Fibroblast of lung (primary cell): ENCODE data around the gene SFXN3. TPM values are rescaled to one million over a fixed set of nuclear protein-coding genes. Genes with fewer than 3 reads are reported as not detected.

ENCODE experiments used
- DNase-seq, 2 donors: peaks; one replicate each; pipeline versions ENCODE4 v3.0.0 to v3.0.0-alpha.2; 2010; ENCODE audit warnings: low read depth in 2 of 2
- H2AFZ ChIP-seq: 2 replicates; pipeline ENCODE4 v1.5.1; 2012; ENCODE audit warnings: low read length, control low read depth, inconsistent platforms
- H3K27ac ChIP-seq: 2 replicates; pipeline ENCODE4 v1.5.1; 2011; ENCODE audit warnings: low read length, control low read depth; ENCODE audit not compliant: insufficient read depth
- H3K27me3 ChIP-seq: 2 replicates; pipeline ENCODE4 v1.5.1; 2011; ENCODE audit warnings: mild to moderate bottlenecking, low read length; ENCODE audit not compliant: control insufficient read depth, insufficient read depth
- H3K36me3 ChIP-seq: 2 replicates; pipeline ENCODE4 v1.5.1; 2011; ENCODE audit warnings: low read length; ENCODE audit not compliant: control insufficient read depth, insufficient read depth
- H3K4me1 ChIP-seq: 2 replicates; pipeline ENCODE4 v1.5.1; 2011; ENCODE audit warnings: low read length; ENCODE audit not compliant: control insufficient read depth, insufficient read depth; ENCODE audit errors: extremely low read depth
- H3K4me2 ChIP-seq: 2 replicates; pipeline ENCODE4 v1.5.1; 2011; ENCODE audit warnings: low read length, control low read depth; ENCODE audit not compliant: insufficient read depth; ENCODE audit errors: extremely low read depth
- H3K4me3 ChIP-seq, 4 experiments: fragments of 200-600 bp in 1 of 4; sonication (generic) in 1 of 4; replicated peaks in 1 of 4; 2 replicates each; pipeline ENCODE4 v1.5.1; 2011 to 2016; ENCODE audit warnings: low read length in 4 of 4, low read depth in 3 of 4, mild to moderate bottlenecking in 3 of 4, control low read depth in 2 of 4, inconsistent platforms in 1 of 4, mixed read lengths in 1 of 4; ENCODE audit not compliant: insufficient read depth in 1 of 4; ENCODE audit errors: control extremely low read depth in 1 of 4
- H3K79me2 ChIP-seq: 2 replicates; pipeline ENCODE4 v1.5.1; 2012; ENCODE audit warnings: mild to moderate bottlenecking, low read length, inconsistent platforms; ENCODE audit not compliant: control insufficient read depth, insufficient read depth
- H3K9ac ChIP-seq: 2 replicates; pipeline ENCODE4 v1.5.1; 2011; ENCODE audit warnings: mild to moderate bottlenecking, low read length, control low read depth; ENCODE audit not compliant: insufficient read depth
- H3K9me3 ChIP-seq: 2 replicates; pipeline ENCODE4 v1.5.1; 2012; ENCODE audit warnings: low read depth, low read length; ENCODE audit not compliant: control insufficient read depth, insufficient read depth
- H4K20me1 ChIP-seq: 2 replicates; pipeline ENCODE4 v1.5.1; 2011; ENCODE audit warnings: low read length; ENCODE audit not compliant: control insufficient read depth, insufficient read depth; ENCODE audit errors: extremely low read depth
- EZH2 ChIP-seq: IDR thresholded peaks from 2 replicates; pipeline ENCODE4 v1.5.1; 2012; ENCODE audit warnings: low read length, control low read depth, mild to moderate bottlenecking; ENCODE audit errors: missing control alignments
- polyA plus RNA-seq, 2 donors: library from polyadenylated mRNA; depleted of rRNA in 1 of 2; stranded (reverse) in 1 of 2; unstranded in 1 of 2; fragments of >200 nt; gene quantifications; 2 replicates each; pipeline ENCODE4 v1.2.1, GENCODE V29; 2011 to 2012; ENCODE audit warnings: missing spikeins in 1 of 2
- total RNA-seq: library from RNA; depleted of rRNA; stranded (reverse); fragments of >200 nt; gene quantifications from 2 replicates; pipeline ENCODE4 v1.2.1, GENCODE V29; 2014
- TF ChIP-seq, protein P1 (sequence below), 2 donors: IDR thresholded peaks in 1 of 2; conservative IDR thresholded peaks in 1 of 2; 1 replicate in 1 of 2; 2 replicates in 1 of 2; pipeline ENCODE4 v1.5.1; 2011 to 2012; ENCODE audit warnings: low read length in 2 of 2, control low read depth in 1 of 2, inconsistent platforms in 1 of 2, low read depth in 1 of 2, mild to moderate bottlenecking in 1 of 2

Gene SFXN3
- total and polyA plus RNA-seq, 2 donors (not counting 1 experiment from before 2014, with no cell fraction given), result 55.0 to 79.3 TPM

DNA sequence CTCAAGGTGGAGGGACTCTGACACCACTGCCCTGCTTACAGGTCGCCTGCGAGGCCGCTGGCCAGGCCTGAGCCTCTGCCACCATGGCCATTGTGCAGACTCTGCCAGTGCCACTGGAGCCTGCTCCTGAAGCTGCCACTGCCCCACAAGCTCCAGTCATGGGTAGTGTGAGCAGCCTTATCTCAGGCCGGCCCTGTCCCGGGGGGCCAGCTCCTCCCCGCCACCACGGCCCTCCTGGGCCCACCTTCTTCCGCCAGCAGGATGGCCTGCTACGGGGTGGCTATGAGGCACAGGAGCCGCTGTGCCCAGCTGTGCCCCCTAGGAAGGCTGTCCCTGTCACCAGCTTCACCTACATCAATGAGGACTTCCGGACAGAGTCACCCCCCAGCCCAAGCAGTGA lies 28.6 kb upstream of the SFXN3 start:
- Histone ChIP-seq H3K79me2 (peaks cover 52% of the 10 kb centered on the region), H3K27me3 (no peaks in the 10 kb centered on the region), H3K27ac (peak overlapping the region; percentile 99), H3K36me3 (peaks cover 42% of the 10 kb centered on the region), H4K20me1 (peaks cover 2% of the 10 kb centered on the region), H3K4me1 (peaks cover 32% of the 10 kb centered on the region), H3K9ac (peak overlapping the region; percentile 60), H3K9me3 (no peaks in the 10 kb centered on the region), H2AFZ (no peak overlapping the region), H3K4me3 (peak overlapping the region in 2 of 4 experiments; percentile 88 to 98), H3K4me2 (peak overlapping the region; percentile 99)
- TF ChIP-seq, protein P1, sequence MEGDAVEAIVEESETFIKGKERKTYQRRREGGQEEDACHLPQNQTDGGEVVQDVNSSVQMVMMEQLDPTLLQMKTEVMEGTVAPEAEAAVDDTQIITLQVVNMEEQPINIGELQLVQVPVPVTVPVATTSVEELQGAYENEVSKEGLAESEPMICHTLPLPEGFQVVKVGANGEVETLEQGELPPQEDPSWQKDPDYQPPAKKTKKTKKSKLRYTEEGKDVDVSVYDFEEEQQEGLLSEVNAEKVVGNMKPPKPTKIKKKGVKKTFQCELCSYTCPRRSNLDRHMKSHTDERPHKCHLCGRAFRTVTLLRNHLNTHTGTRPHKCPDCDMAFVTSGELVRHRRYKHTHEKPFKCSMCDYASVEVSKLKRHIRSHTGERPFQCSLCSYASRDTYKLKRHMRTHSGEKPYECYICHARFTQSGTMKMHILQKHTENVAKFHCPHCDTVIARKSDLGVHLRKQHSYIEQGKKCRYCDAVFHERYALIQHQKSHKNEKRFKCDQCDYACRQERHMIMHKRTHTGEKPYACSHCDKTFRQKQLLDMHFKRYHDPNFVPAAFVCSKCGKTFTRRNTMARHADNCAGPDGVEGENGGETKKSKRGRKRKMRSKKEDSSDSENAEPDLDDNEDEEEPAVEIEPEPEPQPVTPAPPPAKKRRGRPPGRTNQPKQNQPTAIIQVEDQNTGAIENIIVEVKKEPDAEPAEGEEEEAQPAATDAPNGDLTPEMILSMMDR (conservative IDR thresholded peaks at IDR 0.05 in 1 of 2, IDR thresholded peaks at IDR 0.05 in 1 of 2; ENCODE audit: low read depth in 1 of 2, low read length in 2 of 2), result no peak
- no peak for TF ChIP-seq EZH2
- no peak for DNase-seq

DNA sequence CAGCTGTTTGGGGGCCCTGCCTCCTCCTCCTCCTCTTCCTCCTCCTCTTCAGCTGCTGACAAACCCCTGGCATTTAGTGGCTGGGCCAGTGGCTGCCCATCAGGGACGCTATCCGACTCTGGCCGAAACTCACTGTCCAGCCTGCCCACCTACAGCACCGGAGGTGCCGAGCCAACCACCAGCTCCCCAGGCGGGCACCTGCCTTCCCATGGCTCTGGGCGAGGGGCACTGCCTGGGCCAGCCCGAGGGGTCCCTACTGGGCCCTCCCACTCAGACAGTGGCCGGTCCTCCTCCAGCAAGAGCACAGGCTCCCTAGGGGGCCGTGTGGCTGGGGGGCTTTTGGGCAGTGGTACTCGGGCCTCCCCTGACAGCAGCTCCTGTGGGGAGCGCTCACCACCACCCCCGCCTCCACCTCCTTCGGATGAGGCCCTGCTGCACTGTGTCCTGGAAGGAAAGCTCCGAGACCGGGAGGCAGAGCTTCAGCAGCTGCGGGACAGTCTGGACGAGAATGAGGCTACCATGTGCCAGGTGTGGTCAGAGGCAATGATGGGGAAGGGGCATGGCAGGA lies 27.3 kb upstream of the SFXN3 start:
- Histone ChIP-seq H2AFZ (no peak overlapping the region), H3K4me2 (no peak overlapping the region), H3K79me2 (peaks cover 52% of the 10 kb centered on the region), H3K27me3 (no peaks in the 10 kb centered on the region), H3K36me3 (peaks cover 46% of the 10 kb centered on the region), H3K4me3 (no peak overlapping the region), H4K20me1 (peaks cover 2% of the 10 kb centered on the region), H3K9ac (no peak overlapping the region), H3K4me1 (peaks cover 32% of the 10 kb centered on the region), H3K9me3 (no peaks in the 10 kb centered on the region), H3K27ac (no peak overlapping the region)
- no peak for DNase-seq
- TF ChIP-seq, protein P1 (conservative IDR thresholded peaks at IDR 0.05 in 1 of 2, IDR thresholded peaks at IDR 0.05 in 1 of 2; ENCODE audit: low read depth in 1 of 2, low read length in 2 of 2), result no peak
- no peak for TF ChIP-seq EZH2

DNA sequence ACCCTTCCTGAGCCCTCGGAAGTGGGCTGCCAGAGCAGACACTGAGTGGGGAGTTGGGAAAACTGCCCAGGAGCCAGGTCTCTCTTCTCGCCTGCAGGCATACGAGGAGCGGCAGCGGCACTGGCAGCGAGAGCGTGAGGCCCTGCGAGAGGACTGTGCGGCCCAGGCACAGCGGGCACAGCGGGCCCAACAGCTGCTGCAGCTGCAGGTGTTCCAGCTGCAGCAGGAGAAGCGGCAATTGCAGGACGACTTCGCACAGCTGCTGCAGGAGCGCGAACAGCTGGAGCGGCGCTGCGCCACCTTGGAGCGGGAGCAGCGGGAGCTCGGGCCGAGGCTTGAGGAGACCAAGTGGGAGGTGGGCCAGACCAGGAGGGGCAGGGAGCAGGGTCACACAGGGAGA lies 25.7 kb upstream of the SFXN3 start:
- Histone ChIP-seq H3K9ac (no peak overlapping the region), H3K4me3 (no peak overlapping the region), H3K4me2 (no peak overlapping the region), H3K79me2 (peaks cover 46% of the 10 kb centered on the region), H2AFZ (no peak overlapping the region), H3K9me3 (no peaks in the 10 kb centered on the region), H3K27ac (no peak overlapping the region), H3K4me1 (peaks cover 29% of the 10 kb centered on the region), H3K36me3 (peaks cover 46% of the 10 kb centered on the region), H3K27me3 (no peaks in the 10 kb centered on the region), H4K20me1 (peaks cover 2% of the 10 kb centered on the region)
- no peak for TF ChIP-seq EZH2
- TF ChIP-seq, protein P1 (conservative IDR thresholded peaks at IDR 0.05 in 1 of 2, IDR thresholded peaks at IDR 0.05 in 1 of 2; ENCODE audit: low read depth in 1 of 2, low read length in 2 of 2), result no peak
- DNase-seq, result no peak
